Coronary artery (tissue), 2 donors: ENCODE data around the gene HTR4.
A peak's percentile ranks its signal among the peaks of the same experiment; 100 is the strongest.

Experiments
- DNase-seq: peaks from one replicate; pipeline ENCODE4 v3.0.0-alpha.2; 2017; ENCODE audit warnings: low spot score
- H3K27ac ChIP-seq, 2 donors: fragments of 200-600 bp; sonication (generic); one replicate each; pipeline ENCODE4 v1.5.1; 2016 to 2019
- H3K4me3 ChIP-seq: fragments of 200-600 bp; sonication (generic); 2 replicates; pipeline ENCODE4 v1.5.1; 2016; ENCODE audit warnings: mild to moderate bottlenecking, moderate library complexity
- TF ChIP-seq, protein P1 (sequence below): fragments of 200-600 bp; sonication (generic); IDR thresholded peaks from one replicate; pipeline ENCODE4 v1.5.1; 2019; ENCODE audit warnings: antibody characterized with exemption

HTR4 gene

GRCh38 chr5:148690945-148691344, 36.6 kb upstream of the HTR4 start:
- H3K4me3 ChIP-seq: no peak overlapping the region
- TF ChIP-seq, protein P1, sequence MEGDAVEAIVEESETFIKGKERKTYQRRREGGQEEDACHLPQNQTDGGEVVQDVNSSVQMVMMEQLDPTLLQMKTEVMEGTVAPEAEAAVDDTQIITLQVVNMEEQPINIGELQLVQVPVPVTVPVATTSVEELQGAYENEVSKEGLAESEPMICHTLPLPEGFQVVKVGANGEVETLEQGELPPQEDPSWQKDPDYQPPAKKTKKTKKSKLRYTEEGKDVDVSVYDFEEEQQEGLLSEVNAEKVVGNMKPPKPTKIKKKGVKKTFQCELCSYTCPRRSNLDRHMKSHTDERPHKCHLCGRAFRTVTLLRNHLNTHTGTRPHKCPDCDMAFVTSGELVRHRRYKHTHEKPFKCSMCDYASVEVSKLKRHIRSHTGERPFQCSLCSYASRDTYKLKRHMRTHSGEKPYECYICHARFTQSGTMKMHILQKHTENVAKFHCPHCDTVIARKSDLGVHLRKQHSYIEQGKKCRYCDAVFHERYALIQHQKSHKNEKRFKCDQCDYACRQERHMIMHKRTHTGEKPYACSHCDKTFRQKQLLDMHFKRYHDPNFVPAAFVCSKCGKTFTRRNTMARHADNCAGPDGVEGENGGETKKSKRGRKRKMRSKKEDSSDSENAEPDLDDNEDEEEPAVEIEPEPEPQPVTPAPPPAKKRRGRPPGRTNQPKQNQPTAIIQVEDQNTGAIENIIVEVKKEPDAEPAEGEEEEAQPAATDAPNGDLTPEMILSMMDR: no peak
- H3K27ac ChIP-seq: no peak overlapping the region
- DNase-seq: no peak

- TF ChIP-seq, protein P1: no peak
- no peak overlapping the region for H3K27ac ChIP-seq
- DNase-seq: no peak
These were observed 34.5 kb upstream of the HTR4 start for GRCh38 chr5:148688787-148689186.

DNA sequence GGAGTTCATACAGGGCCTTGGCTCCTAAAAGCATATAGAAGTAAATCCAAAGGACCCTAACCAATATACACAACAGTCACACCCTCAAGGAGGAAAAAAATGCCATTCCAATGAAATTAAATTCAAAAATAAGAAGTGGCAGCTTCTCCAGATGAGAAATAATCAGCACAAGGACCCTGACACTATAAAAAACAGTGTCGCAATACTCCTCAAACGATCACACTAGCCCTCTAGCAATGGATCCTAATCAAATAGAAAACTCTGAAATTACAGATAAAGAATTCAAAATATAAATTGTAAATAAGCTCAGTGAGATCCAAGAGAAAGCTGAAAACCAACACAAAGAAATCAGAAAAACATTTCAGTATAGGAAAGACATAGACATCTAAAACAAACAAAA, 33.5 kb upstream of the HTR4 start:
- Histone ChIP-seq H3K4me3 (no peak overlapping the region), H3K27ac (no peak overlapping the region)
- no peak for DNase-seq
- TF ChIP-seq, protein P1: no peak

More at GRCh38 chr5:148688787-148689186, 34.5 kb upstream of the HTR4 start:
- H3K4me3 ChIP-seq: no peak overlapping the region

- Histone ChIP-seq H3K4me3 (no peak overlapping the region), H3K27ac (no peak overlapping the region)
- no peak for DNase-seq
- TF ChIP-seq, protein P1: no peak
These were observed 33.1 kb upstream of the HTR4 start for GRCh38 chr5:148687427-148687826.

- no peak for DNase-seq
These were observed 32.3 kb upstream of the HTR4 start for GRCh38 chr5:148686660-148687059.

DNA sequence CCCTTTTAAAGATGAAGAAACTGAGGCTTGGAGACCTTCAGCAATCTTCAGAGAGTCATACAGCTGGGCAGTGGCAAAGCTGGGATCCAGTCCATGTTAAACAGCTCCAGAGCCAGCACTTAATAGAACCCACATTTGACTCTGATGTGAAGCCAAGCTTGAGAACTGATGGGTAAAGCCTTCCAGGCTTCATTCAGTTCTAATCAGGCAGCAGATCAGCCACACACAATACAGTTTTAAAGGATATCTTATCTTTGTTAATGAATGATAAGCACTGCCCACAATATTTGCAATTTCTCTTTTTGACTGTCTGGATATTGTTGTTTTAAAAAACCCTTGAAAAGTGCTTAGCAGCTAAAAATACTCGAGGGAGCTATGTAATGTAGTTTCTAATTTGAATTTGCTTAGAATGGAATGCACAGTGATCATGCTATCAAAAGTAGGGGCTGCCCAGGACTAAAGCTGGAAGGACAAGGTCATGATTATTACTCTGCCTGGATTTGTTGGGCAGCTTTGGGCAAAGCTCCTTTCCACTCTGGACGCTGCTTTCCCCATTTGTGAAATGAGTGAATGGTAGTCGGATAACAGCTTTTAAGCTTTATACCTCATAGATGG, 31.3 kb upstream of the HTR4 start:
- TF ChIP-seq, protein P1: no peak
- DNase-seq: no peak
- Histone ChIP-seq H3K27ac (peak overlapping the region in 1 of 2 donors; percentile 26), H3K4me3 (no peak overlapping the region)

More at GRCh38 chr5:148686660-148687059, 32.3 kb upstream of the HTR4 start:
- H3K4me3 ChIP-seq: no peak overlapping the region
- TF ChIP-seq, protein P1: no peak
- H3K27ac ChIP-seq: peak overlapping the region in 1 of 2 donors; percentile 26

GRCh38 chr5:148684528-148684927, 30.2 kb upstream of the HTR4 start:
- peak overlapping the region in 1 of 2 donors; percentile 24 for H3K27ac ChIP-seq
- no peak for DNase-seq
- no peak overlapping the region for H3K4me3 ChIP-seq
- TF ChIP-seq, protein P1: no peak
